ENCODE data around the gene KLF5.

KLF5 gene

DNA sequence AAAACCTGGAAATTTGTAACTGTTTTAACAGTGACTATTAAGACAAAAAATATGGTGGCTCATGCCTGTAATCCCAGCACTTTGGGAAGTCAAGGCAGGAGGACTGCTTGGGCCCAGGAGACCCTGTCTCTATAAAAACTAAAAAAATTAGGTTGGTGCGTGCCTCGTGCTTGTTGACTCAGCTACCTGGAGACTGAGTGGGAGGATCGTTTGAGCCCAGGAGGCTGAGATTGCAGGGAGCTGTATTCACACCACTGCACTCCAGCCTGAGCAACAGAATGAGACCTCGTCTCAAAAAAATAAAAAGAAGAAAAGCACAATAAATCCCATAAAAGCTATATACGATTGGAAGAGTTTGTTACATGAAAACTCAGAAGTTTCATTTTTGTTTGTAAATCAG, 23.7 kb downstream of the KLF5 start (continued):
- TF ChIP-seq ZXDB (tag by site-specific recombination; IDR thresholded peaks at IDR 0.05) (no peak), ZNF169 (tag by site-specific recombination; IDR thresholded peaks at IDR 0.05) (no peak), ZNF530 (tag by site-specific recombination; IDR thresholded peaks at IDR 0.05; ENCODE audit: low read depth) (no peak), ZSCAN30 (tag by site-specific recombination; IDR thresholded peaks at IDR 0.05) (no peak), ZNF292 (tag by site-specific recombination; IDR thresholded peaks at IDR 0.05; ENCODE audit: borderline replicate concordance, low read depth) (no peak), TRIM28 (IDR thresholded peaks at IDR 0.05; ENCODE audit: borderline replicate concordance, low read length) (peak; percentile 14; the same call in 1 of the 2 replicates), ZNF132 (tag by site-specific recombination; IDR thresholded peaks at IDR 0.05; ENCODE audit: borderline replicate concordance) (no peak), ZFHX2 (tag by site-specific recombination; conservative IDR thresholded peaks at IDR 0.05) (peak; percentile 35; the same call in 1 of the 2 replicates), MZF1 (tag by site-specific recombination; IDR thresholded peaks at IDR 0.05; ENCODE audit: borderline replicate concordance) (no peak), ZNF610 (tag by site-specific recombination; IDR thresholded peaks at IDR 0.05; ENCODE audit: borderline replicate concordance) (no peak), ZNF133 (tag by site-specific recombination; IDR thresholded peaks at IDR 0.05) (no peak), KLF9 (tag by site-specific recombination; IDR thresholded peaks at IDR 0.05; ENCODE audit: low read depth) (no peak), ZNF791 (tag by site-specific recombination; IDR thresholded peaks at IDR 0.05) (no peak), ZNF274 (IDR thresholded peaks at IDR 0.05; ENCODE audit: low read length) (no peak), ZNF274 (tag by site-specific recombination; IDR thresholded peaks at IDR 0.05; ENCODE audit: borderline replicate concordance) (no peak), GLIS2 (tag by site-specific recombination; IDR thresholded peaks at IDR 0.05) (no peak), ZNF121 (tag by site-specific recombination; IDR thresholded peaks at IDR 0.05) (no peak), ZNF394 (tag by site-specific recombination; IDR thresholded peaks at IDR 0.05; ENCODE audit: borderline replicate concordance) (no peak), ZNF514 (tag by site-specific recombination; IDR thresholded peaks at IDR 0.05) (no peak)
- TF ChIP-seq, protein P1, sequence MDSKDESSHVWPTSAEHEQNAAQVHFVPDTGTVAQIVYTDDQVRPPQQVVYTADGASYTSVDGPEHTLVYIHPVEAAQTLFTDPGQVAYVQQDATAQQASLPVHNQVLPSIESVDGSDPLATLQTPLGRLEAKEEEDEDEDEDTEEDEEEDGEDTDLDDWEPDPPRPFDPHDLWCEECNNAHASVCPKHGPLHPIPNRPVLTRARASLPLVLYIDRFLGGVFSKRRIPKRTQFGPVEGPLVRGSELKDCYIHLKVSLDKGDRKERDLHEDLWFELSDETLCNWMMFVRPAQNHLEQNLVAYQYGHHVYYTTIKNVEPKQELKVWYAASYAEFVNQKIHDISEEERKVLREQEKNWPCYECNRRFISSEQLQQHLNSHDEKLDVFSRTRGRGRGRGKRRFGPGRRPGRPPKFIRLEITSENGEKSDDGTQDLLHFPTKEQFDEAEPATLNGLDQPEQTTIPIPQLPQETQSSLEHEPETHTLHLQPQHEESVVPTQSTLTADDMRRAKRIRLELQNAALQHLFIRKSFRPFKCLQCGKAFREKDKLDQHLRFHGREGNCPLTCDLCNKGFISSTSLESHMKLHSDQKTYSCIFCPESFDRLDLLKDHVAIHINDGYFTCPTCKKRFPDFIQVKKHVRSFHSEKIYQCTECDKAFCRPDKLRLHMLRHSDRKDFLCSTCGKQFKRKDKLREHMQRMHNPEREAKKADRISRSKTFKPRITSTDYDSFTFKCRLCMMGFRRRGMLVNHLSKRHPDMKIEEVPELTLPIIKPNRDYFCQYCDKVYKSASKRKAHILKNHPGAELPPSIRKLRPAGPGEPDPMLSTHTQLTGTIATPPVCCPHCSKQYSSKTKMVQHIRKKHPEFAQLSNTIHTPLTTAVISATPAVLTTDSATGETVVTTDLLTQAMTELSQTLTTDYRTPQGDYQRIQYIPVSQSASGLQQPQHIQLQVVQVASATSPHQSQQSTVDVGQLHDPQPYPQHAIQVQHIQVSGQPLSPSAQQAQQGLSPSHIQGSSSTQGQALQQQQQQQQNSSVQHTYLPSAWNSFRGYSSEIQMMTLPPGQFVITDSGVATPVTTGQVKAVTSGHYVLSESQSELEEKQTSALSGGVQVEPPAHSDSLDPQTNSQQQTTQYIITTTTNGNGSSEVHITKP (tag by site-specific recombination; IDR thresholded peaks at IDR 0.05) = no peak
- TF ChIP-seq, protein P2, sequence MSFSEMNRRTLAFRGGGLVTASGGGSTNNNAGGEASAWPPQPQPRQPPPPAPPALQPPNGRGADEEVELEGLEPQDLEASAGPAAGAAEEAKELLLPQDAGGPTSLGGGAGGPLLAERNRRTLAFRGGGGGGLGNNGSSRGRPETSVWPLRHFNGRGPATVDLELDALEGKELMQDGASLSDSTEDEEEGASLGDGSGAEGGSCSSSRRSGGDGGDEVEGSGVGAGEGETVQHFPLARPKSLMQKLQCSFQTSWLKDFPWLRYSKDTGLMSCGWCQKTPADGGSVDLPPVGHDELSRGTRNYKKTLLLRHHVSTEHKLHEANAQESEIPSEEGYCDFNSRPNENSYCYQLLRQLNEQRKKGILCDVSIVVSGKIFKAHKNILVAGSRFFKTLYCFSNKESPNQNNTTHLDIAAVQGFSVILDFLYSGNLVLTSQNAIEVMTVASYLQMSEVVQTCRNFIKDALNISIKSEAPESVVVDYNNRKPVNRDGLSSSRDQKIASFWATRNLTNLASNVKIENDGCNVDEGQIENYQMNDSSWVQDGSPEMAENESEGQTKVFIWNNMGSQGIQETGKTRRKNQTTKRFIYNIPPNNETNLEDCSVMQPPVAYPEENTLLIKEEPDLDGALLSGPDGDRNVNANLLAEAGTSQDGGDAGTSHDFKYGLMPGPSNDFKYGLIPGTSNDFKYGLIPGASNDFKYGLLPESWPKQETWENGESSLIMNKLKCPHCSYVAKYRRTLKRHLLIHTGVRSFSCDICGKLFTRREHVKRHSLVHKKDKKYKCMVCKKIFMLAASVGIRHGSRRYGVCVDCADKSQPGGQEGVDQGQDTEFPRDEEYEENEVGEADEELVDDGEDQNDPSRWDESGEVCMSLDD (tag by site-specific recombination; IDR thresholded peaks at IDR 0.05) = no peak
- TF ChIP-seq, protein P3, sequence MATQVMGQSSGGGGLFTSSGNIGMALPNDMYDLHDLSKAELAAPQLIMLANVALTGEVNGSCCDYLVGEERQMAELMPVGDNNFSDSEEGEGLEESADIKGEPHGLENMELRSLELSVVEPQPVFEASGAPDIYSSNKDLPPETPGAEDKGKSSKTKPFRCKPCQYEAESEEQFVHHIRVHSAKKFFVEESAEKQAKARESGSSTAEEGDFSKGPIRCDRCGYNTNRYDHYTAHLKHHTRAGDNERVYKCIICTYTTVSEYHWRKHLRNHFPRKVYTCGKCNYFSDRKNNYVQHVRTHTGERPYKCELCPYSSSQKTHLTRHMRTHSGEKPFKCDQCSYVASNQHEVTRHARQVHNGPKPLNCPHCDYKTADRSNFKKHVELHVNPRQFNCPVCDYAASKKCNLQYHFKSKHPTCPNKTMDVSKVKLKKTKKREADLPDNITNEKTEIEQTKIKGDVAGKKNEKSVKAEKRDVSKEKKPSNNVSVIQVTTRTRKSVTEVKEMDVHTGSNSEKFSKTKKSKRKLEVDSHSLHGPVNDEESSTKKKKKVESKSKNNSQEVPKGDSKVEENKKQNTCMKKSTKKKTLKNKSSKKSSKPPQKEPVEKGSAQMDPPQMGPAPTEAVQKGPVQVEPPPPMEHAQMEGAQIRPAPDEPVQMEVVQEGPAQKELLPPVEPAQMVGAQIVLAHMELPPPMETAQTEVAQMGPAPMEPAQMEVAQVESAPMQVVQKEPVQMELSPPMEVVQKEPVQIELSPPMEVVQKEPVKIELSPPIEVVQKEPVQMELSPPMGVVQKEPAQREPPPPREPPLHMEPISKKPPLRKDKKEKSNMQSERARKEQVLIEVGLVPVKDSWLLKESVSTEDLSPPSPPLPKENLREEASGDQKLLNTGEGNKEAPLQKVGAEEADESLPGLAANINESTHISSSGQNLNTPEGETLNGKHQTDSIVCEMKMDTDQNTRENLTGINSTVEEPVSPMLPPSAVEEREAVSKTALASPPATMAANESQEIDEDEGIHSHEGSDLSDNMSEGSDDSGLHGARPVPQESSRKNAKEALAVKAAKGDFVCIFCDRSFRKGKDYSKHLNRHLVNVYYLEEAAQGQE (tag by site-specific recombination; IDR thresholded peaks at IDR 0.05) = no peak
- TF ChIP-seq, protein P4, sequence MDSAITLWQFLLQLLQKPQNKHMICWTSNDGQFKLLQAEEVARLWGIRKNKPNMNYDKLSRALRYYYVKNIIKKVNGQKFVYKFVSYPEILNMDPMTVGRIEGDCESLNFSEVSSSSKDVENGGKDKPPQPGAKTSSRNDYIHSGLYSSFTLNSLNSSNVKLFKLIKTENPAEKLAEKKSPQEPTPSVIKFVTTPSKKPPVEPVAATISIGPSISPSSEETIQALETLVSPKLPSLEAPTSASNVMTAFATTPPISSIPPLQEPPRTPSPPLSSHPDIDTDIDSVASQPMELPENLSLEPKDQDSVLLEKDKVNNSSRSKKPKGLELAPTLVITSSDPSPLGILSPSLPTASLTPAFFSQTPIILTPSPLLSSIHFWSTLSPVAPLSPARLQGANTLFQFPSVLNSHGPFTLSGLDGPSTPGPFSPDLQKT (IDR thresholded peaks at IDR 0.05; ENCODE audit: borderline replicate concordance, low read depth, low read length) = no peak
- TF ChIP-seq, protein P5, sequence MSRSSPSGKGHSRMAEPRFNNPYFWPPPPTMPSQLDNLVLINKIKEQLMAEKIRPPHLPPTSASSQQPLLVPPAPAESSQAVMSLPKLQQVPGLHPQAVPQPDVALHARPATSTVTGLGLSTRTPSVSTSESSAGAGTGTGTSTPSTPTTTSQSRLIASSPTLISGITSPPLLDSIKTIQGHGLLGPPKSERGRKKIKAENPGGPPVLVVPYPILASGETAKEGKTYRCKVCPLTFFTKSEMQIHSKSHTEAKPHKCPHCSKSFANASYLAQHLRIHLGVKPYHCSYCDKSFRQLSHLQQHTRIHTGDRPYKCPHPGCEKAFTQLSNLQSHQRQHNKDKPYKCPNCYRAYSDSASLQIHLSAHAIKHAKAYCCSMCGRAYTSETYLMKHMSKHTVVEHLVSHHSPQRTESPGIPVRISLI (tag by site-specific recombination; IDR thresholded peaks at IDR 0.05) = no peak
